Trophoblast cell (in vitro differentiated cells and primary cell): ENCODE measurements around the gene PLEKHA7.

ENCODE experiments used
- DNase-seq, 2 donors: peaks; one replicate each; pipeline ENCODE4 v3.0.0-alpha.2; 2016
- H2AFZ ChIP-seq: 2 replicates; pipeline ENCODE4 v1.6.1; 2013; ENCODE audit warnings: low read length, moderate library complexity, mild to moderate bottlenecking; ENCODE audit not compliant: insufficient read depth, poor library complexity
- H2AK5ac ChIP-seq: 2 replicates; pipeline ENCODE4 v1.6.1; 2013; ENCODE audit warnings: mild to moderate bottlenecking, low read length
- H2BK120ac ChIP-seq: 2 replicates; pipeline ENCODE4 v1.6.1; 2013; ENCODE audit warnings: low read length, mild to moderate bottlenecking, moderate library complexity; ENCODE audit not compliant: insufficient read depth, poor library complexity
- H2BK12ac ChIP-seq: 2 replicates; pipeline ENCODE4 v1.6.1; 2013; ENCODE audit warnings: mild to moderate bottlenecking, low read length, moderate library complexity
- H2BK5ac ChIP-seq: 2 replicates; pipeline ENCODE4 v1.6.1; 2013; ENCODE audit warnings: low read length, low read depth, moderate library complexity, mild to moderate bottlenecking; ENCODE audit not compliant: poor library complexity
- H3K14ac ChIP-seq: 2 replicates; pipeline ENCODE4 v1.6.1; 2013; ENCODE audit warnings: mild to moderate bottlenecking, low read length
- H3K18ac ChIP-seq: 2 replicates; pipeline ENCODE4 v1.6.1; 2013; ENCODE audit warnings: mild to moderate bottlenecking, low read length
- H3K23ac ChIP-seq: 2 replicates; pipeline ENCODE4 v1.6.1; 2013; ENCODE audit warnings: low read length
- H3K27ac ChIP-seq: 2 replicates; pipeline ENCODE4 v1.5.1; 2013; ENCODE audit warnings: low read depth, mild to moderate bottlenecking, inconsistent platforms, low read length, moderate library complexity
- H3K27me3 ChIP-seq: 2 replicates; pipeline ENCODE4 v1.6.1; 2013; ENCODE audit warnings: inconsistent platforms, mild to moderate bottlenecking, low read length, moderate library complexity; ENCODE audit not compliant: insufficient read depth
- H3K36me3 ChIP-seq, 2 experiments: 1 replicate in 1 of 2; 2 replicates in 1 of 2; pipeline ENCODE4 v1.6.1; 2013; ENCODE audit warnings: low read length in 2 of 2, mild to moderate bottlenecking in 2 of 2, moderate library complexity in 1 of 2; ENCODE audit not compliant: insufficient read depth in 2 of 2, control insufficient read depth in 1 of 2
- H3K4ac ChIP-seq: 2 replicates; pipeline ENCODE4 v1.6.1; 2013; ENCODE audit warnings: low read depth, mild to moderate bottlenecking, low read length, moderate library complexity
- H3K4me1 ChIP-seq, 2 experiments: 1 replicate in 1 of 2; 2 replicates in 1 of 2; pipeline ENCODE4 v1.6.1; 2013; ENCODE audit warnings: low read length in 2 of 2, mild to moderate bottlenecking in 2 of 2, moderate library complexity in 1 of 2; ENCODE audit not compliant: insufficient read depth in 2 of 2, control insufficient read depth in 1 of 2
- H3K4me2 ChIP-seq: 2 replicates; pipeline ENCODE4 v1.6.1; 2013; ENCODE audit warnings: inconsistent platforms, mild to moderate bottlenecking, low read length, moderate library complexity
- H3K4me3 ChIP-seq: 2 replicates; pipeline ENCODE4 v1.5.1; 2013; ENCODE audit warnings: mild to moderate bottlenecking, low read depth, low read length, inconsistent platforms
- H3K79me1 ChIP-seq: one replicate; pipeline ENCODE4 v1.6.1; 2013; ENCODE audit warnings: low read length
- H3K79me2 ChIP-seq: 2 replicates; pipeline ENCODE4 v1.6.1; 2013; ENCODE audit warnings: low read length, mild to moderate bottlenecking; ENCODE audit not compliant: control insufficient read depth, insufficient read depth, poor library complexity
- H3K9ac ChIP-seq: 2 replicates; pipeline ENCODE4 v1.6.1; 2013; ENCODE audit warnings: mild to moderate bottlenecking, low read length
- H3K9me3 ChIP-seq: 2 replicates; pipeline ENCODE4 v1.6.1; 2013; ENCODE audit warnings: low read depth, mild to moderate bottlenecking, control low read depth, inconsistent platforms, low read length; ENCODE audit not compliant: insufficient read depth
- H4K12ac ChIP-seq: 2 replicates; pipeline ENCODE4 v1.6.1; 2013; ENCODE audit warnings: low read depth, mild to moderate bottlenecking, low read length, moderate library complexity
- H4K8ac ChIP-seq: 2 replicates; pipeline ENCODE4 v1.6.1; 2013; ENCODE audit warnings: low read depth, mild to moderate bottlenecking, low read length, moderate library complexity
- H4K91ac ChIP-seq: one replicate; pipeline ENCODE4 v1.6.1; 2013; ENCODE audit warnings: low read depth, mild to moderate bottlenecking, low read length, moderate library complexity
- WGBS: extraction: QIAGEN DNeasy Blood & Tissue Kit; methylation state at CpG from one replicate; pipeline ENCODE4 v1.1.7; 2013; ENCODE audit warnings: missing lambda C conversion rate; ENCODE audit not compliant: insufficient read length, insufficient coverage; ENCODE audit errors: extremely low coverage; 5-methylcytosine and 5-hydroxymethylcytosine counted together

Gene PLEKHA7

GRCh38 chr11:16841984-16842383 is 172.2 kb downstream of the PLEKHA7 start:
- WGBS: no CpG with 5 or more reads among the region's 4 CpGs
- no peak overlapping the region for H3K14ac ChIP-seq
- H4K91ac ChIP-seq: no peak overlapping the region
- H3K27ac ChIP-seq: no peak overlapping the region
- no peak overlapping the region for H3K4ac ChIP-seq
- no peak for DNase-seq
- H3K9me3 ChIP-seq: peaks cover 2% of the 10 kb centered on the region
- H3K18ac ChIP-seq: no peak overlapping the region
- H3K23ac ChIP-seq: no peak overlapping the region
- no peak overlapping the region for H2BK12ac ChIP-seq
- no peak overlapping the region for H4K12ac ChIP-seq
- no peaks in the 10 kb centered on the region for H3K27me3 ChIP-seq
- no peak overlapping the region for H2AFZ ChIP-seq
- no peak overlapping the region for H2BK5ac ChIP-seq
- no peak overlapping the region for H2BK120ac ChIP-seq
- H2AK5ac ChIP-seq: no peak overlapping the region
- no peak overlapping the region for H3K9ac ChIP-seq
- no peak overlapping the region for H3K4me2 ChIP-seq
- H3K36me3 ChIP-seq: peaks cover 28 to 64% of the 10 kb centered on the region in 2 experiments
- no peak overlapping the region for H3K4me3 ChIP-seq
- no peaks in the 10 kb centered on the region for H3K4me1 ChIP-seq
- no peaks in the 10 kb centered on the region for H3K79me2 ChIP-seq
- H3K79me1 ChIP-seq: no peaks in the 10 kb centered on the region
- no peak overlapping the region for H4K8ac ChIP-seq

- Histone ChIP-seq H3K14ac (no peak overlapping the region), H3K9ac (no peak overlapping the region), H3K18ac (no peak overlapping the region), H3K36me3 (peaks cover 30 to 61% of the 10 kb centered on the region in 2 experiments), H2BK5ac (no peak overlapping the region), H4K91ac (no peak overlapping the region), H2AK5ac (no peak overlapping the region), H3K23ac (no peak overlapping the region), H2AFZ (no peak overlapping the region), H3K4me3 (no peak overlapping the region), H4K12ac (no peak overlapping the region), H3K4me1 (no peaks in the 10 kb centered on the region), H2BK12ac (no peak overlapping the region), H4K8ac (no peak overlapping the region), H3K79me2 (no peaks in the 10 kb centered on the region), H3K4me2 (no peak overlapping the region), H3K79me1 (no peaks in the 10 kb centered on the region), H3K27me3 (no peaks in the 10 kb centered on the region), H3K27ac (no peak overlapping the region), H3K9me3 (peaks cover 2% of the 10 kb centered on the region), H3K4ac (no peak overlapping the region), H2BK120ac (no peak overlapping the region)
- DNase-seq: no peak
- no CpG with 5 or more reads among the region's 9 CpGs for WGBS
Observed at GRCh38 chr11:16841481-16841880, 172.7 kb downstream of the PLEKHA7 start.

GRCh38 chr11:16840951-16841350 is 173.3 kb downstream of the PLEKHA7 start:
- no peak overlapping the region for H2BK12ac ChIP-seq
- DNase-seq: no peak
- no peaks in the 10 kb centered on the region for H3K27me3 ChIP-seq
- no peak overlapping the region for H3K23ac ChIP-seq
- no peak overlapping the region for H3K14ac ChIP-seq
- no peak overlapping the region for H2AK5ac ChIP-seq
- no peak overlapping the region for H3K4ac ChIP-seq
- H2BK5ac ChIP-seq: no peak overlapping the region
- no peaks in the 10 kb centered on the region for H3K79me2 ChIP-seq
- peaks cover 29 to 58% of the 10 kb centered on the region in 2 experiments for H3K36me3 ChIP-seq
- no peak overlapping the region for H3K9ac ChIP-seq
- no peak overlapping the region for H4K91ac ChIP-seq
- WGBS: no CpG with 5 or more reads among the region's 2 CpGs
- H4K12ac ChIP-seq: no peak overlapping the region
- no peaks in the 10 kb centered on the region for H3K79me1 ChIP-seq
- no peak overlapping the region for H2BK120ac ChIP-seq
- H3K4me1 ChIP-seq: no peaks in the 10 kb centered on the region
- no peak overlapping the region for H3K4me3 ChIP-seq
- H2AFZ ChIP-seq: no peak overlapping the region
- no peak overlapping the region for H3K4me2 ChIP-seq
- H4K8ac ChIP-seq: no peak overlapping the region
- H3K9me3 ChIP-seq: peaks cover 2% of the 10 kb centered on the region
- H3K27ac ChIP-seq: no peak overlapping the region
- H3K18ac ChIP-seq: no peak overlapping the region

DNA sequence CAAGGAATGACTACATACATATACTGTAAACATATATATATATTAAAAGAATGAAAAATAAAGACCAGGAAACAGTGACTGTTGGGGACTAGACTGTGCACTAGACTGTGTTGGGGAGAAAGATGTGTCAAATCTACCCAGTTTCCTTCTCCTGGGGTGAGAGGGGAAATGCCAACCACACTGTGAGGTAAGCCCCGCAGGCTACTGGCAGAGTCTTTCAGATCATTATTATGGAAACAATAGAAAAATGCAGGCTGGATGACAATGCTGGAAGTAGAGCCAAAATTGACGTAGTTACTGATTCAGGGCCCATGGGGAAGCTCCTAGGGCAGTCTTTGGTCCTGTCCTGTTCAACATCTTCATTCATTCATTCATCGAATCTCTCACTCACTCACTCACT is 174.4 kb downstream of the PLEKHA7 start:
- WGBS: no CpG with 5 or more reads among the region's 3 CpGs
- H2AK5ac ChIP-seq: no peak overlapping the region
- no peak overlapping the region for H2BK5ac ChIP-seq
- no peak overlapping the region for H3K4me2 ChIP-seq
- H3K18ac ChIP-seq: no peak overlapping the region
- H3K27ac ChIP-seq: no peak overlapping the region
- H3K36me3 ChIP-seq: peaks cover 23 to 57% of the 10 kb centered on the region in 2 experiments
- H3K4me1 ChIP-seq: no peaks in the 10 kb centered on the region
- H2BK120ac ChIP-seq: no peak overlapping the region
- H4K91ac ChIP-seq: no peak overlapping the region
- DNase-seq: no peak
- H3K27me3 ChIP-seq: no peaks in the 10 kb centered on the region
- H3K23ac ChIP-seq: no peak overlapping the region
- H3K4ac ChIP-seq: no peak overlapping the region
- no peak overlapping the region for H4K8ac ChIP-seq
- H3K9ac ChIP-seq: no peak overlapping the region
- no peak overlapping the region for H2AFZ ChIP-seq
- no peak overlapping the region for H2BK12ac ChIP-seq
- no peak overlapping the region for H3K14ac ChIP-seq
- no peaks in the 10 kb centered on the region for H3K79me2 ChIP-seq
- H3K9me3 ChIP-seq: peaks cover 2% of the 10 kb centered on the region
- H4K12ac ChIP-seq: no peak overlapping the region
- no peak overlapping the region for H3K4me3 ChIP-seq
- H3K79me1 ChIP-seq: no peaks in the 10 kb centered on the region
